ENCODE measurements around the gene CRYBG2.

GRCh38 chr1:26296340-26297056 lies 57.4 kb downstream of the CRYBG2 start:
- TF ChIP-seq, protein P1, sequence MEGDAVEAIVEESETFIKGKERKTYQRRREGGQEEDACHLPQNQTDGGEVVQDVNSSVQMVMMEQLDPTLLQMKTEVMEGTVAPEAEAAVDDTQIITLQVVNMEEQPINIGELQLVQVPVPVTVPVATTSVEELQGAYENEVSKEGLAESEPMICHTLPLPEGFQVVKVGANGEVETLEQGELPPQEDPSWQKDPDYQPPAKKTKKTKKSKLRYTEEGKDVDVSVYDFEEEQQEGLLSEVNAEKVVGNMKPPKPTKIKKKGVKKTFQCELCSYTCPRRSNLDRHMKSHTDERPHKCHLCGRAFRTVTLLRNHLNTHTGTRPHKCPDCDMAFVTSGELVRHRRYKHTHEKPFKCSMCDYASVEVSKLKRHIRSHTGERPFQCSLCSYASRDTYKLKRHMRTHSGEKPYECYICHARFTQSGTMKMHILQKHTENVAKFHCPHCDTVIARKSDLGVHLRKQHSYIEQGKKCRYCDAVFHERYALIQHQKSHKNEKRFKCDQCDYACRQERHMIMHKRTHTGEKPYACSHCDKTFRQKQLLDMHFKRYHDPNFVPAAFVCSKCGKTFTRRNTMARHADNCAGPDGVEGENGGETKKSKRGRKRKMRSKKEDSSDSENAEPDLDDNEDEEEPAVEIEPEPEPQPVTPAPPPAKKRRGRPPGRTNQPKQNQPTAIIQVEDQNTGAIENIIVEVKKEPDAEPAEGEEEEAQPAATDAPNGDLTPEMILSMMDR (IDR thresholded peaks at IDR 0.05) = no peak
- TF ChIP-seq EZH2phosphoT487 (IDR thresholded peaks at IDR 0.05) = no peak

All from neural progenitor cell (in vitro differentiated cells).